ENCODE results near the gene SEPTIN6. TPM values are rescaled to one million over a fixed set of nuclear protein-coding genes. Genes with fewer than 3 reads are reported as not detected.

Gene SEPTIN6
- total and polyA plus RNA-seq, 2 of the 8 experiments (the other 6 are each of a cell fraction or from before 2014, with no cell fraction given): 31.0 to 42.6 TPM

- Histone ChIP-seq H3K9me3 (ENCODE audit: insufficient read depth in 2 of 2, low read depth in 1 of 2, low read length in 1 of 2) (no peaks in the 10 kb centered on the region), H3K79me1 (ENCODE audit: low read depth, low read length) (no peaks in the 10 kb centered on the region), H2BK20ac (ENCODE audit: low read length) (no peak overlapping the region), H3K18ac (ENCODE audit: extremely low read depth, low read length) (no peak overlapping the region), H2AFZ (ENCODE audit: low read length) (no peak overlapping the region), H3K14ac (ENCODE audit: insufficient read length) (no peak overlapping the region), H4K91ac (replicated peaks; ENCODE audit: insufficient read length, low read length) (no peak overlapping the region), H2BK15ac (ENCODE audit: low read length) (no peak overlapping the region), H3K27ac (ENCODE audit: low read depth, low read length) (no peak overlapping the region), H3K23me2 (ENCODE audit: low read depth, low read length) (no peaks in the 10 kb centered on the region), H4K5ac (ENCODE audit: insufficient read length, low read depth, low read length) (no peak overlapping the region), H3K36me3 (ENCODE audit: control insufficient read depth in 2 of 4, insufficient read depth in 4 of 4, low read length in 3 of 4) (no peaks in the 10 kb centered on the region; a peak in 1 of 8 replicates), H2BK5ac (ENCODE audit: low read depth, low read length) (no peak overlapping the region), H3K23ac (ENCODE audit: insufficient read length) (no peak overlapping the region), H3K4me2 (ENCODE audit: insufficient read depth in 1 of 2, low read depth in 2 of 2, low read length in 2 of 2) (no peak overlapping the region), H2AK5ac (ENCODE audit: low read depth, low read length) (no peak overlapping the region), H4K8ac (ENCODE audit: extremely low read depth, insufficient read depth, low read length) (no peak overlapping the region), H3K27me3 (replicated peaks in 1 of 4; ENCODE audit: control insufficient read depth in 3 of 4, extremely low read depth in 1 of 4, insufficient read depth in 3 of 4, low read length in 3 of 4) (no peaks in the 10 kb centered on the region), H3K4ac (replicated peaks; ENCODE audit: insufficient read length, low read depth, low read length) (no peak overlapping the region), H3K56ac (replicated peaks; ENCODE audit: insufficient read length, low read depth, low read length) (no peak overlapping the region), H3K4me3 (ENCODE audit: extremely low read depth in 1 of 4, insufficient read depth in 2 of 4, low read depth in 3 of 4, low read length in 4 of 4) (no peak overlapping the region), H2BK120ac (replicated peaks; ENCODE audit: low read depth, low read length) (no peak overlapping the region), H3K4me1 (replicated peaks in 1 of 4; ENCODE audit: control insufficient read depth in 3 of 4, insufficient read depth in 4 of 4, low read length in 3 of 4) (no peaks in the 10 kb centered on the region; a peak in 1 of 7 replicates), H3K9ac (replicated peaks in 1 of 4; ENCODE audit: extremely low read depth in 1 of 4, low read depth in 3 of 4, low read length in 3 of 4) (no peak overlapping the region), H3K79me2 (ENCODE audit: control insufficient read depth in 1 of 2, insufficient read depth in 2 of 2, low read length in 2 of 2) (no peaks in the 10 kb centered on the region), H2BK12ac (ENCODE audit: low read depth, low read length) (no peak overlapping the region), H4K20me1 (replicated peaks in 1 of 2; ENCODE audit: control insufficient read depth in 1 of 2, insufficient read depth in 2 of 2, low read length in 2 of 2) (no peaks in the 10 kb centered on the region)
- DNase-seq (ENCODE audit: low read depth in 1 of 2, low spot score in 2 of 2) (no peak), FAIRE-seq (no peak)
- 80% methylated on average over 5 of the region's 6 CpGs; no CpG with 5 or more reads in 1 of the 2 experiments for whole genome bisulfite sequencing, 2 experiments (ENCODE audit: extremely low coverage in 1 of 2, insufficient coverage in 1 of 2, insufficient read length in 1 of 2, insufficient replicate concordance in 2 of 2, low coverage in 1 of 2, low lambda C conversion rate in 2 of 2, missing lambda C conversion rate in 1 of 2)
- CTCF ChIA-PET (ENCODE audit: partially characterized antibody): interaction anchor here (1.8 to 2.8 kb wide), 3 partner anchors 73 to 99 kb away, joined by 7 to 26 read pairs (median 8); no protein-coding TSS in a partner anchor
- POLR2A ChIA-PET (ENCODE audit: partially characterized antibody): no interaction called here
- TF ChIP-seq GABPA (IDR thresholded peaks at IDR 0.05; ENCODE audit: borderline replicate concordance, insufficient read depth, low read length): no peak
- TF ChIP-seq NRF1 (IDR thresholded peaks at IDR 0.05; ENCODE audit: low read depth, low read length): no peak
- no peak for TF ChIP-seq E2F6 (IDR thresholded peaks at IDR 0.05)
- no peak for TF ChIP-seq CBX8 (IDR thresholded peaks at IDR 0.05; ENCODE audit: borderline replicate concordance, low read depth, low read length)
These were observed 37.8 kb downstream of the SEPTIN6 start for GRCh38 chrX:119655125-119655524.
